ENCODE results near the gene SPDYE4.

Gene SPDYE4

GRCh38 chr17:8709006-8709405 is 49.3 kb downstream of the SPDYE4 start:
- TF ChIP-seq RARB (CRISPR knock-in tag; IDR thresholded peaks at IDR 0.05) (no peak), PATZ1 (CRISPR knock-in tag; IDR thresholded peaks at IDR 0.05; ENCODE audit: borderline replicate concordance) (no peak)
- ATAC-seq: no peak

GRCh38 chr17:8708025-8708461 is 50.3 kb downstream of the SPDYE4 start:
- no peak; the same call in 2 of the 3 replicates for ATAC-seq
- TF ChIP-seq ISL1 (CRISPR knock-in tag; IDR thresholded peaks at IDR 0.05) (0 out of 2 replicates have a peak, but pooled peaks have one; percentile 6), ZNF8 (CRISPR knock-in tag; IDR thresholded peaks at IDR 0.05) (no peak)

GRCh38 chr17:8707332-8708024 is 50.9 kb downstream of the SPDYE4 start:
- ATAC-seq: peak; percentile 25; the same call in 2 of the 3 replicates

GRCh38 chr17:8706431-8706830 is 51.9 kb downstream of the SPDYE4 start:
- TF ChIP-seq POU6F1 (CRISPR knock-in tag; IDR thresholded peaks at IDR 0.05; ENCODE audit: borderline replicate concordance, low read depth) (no peak), RARB (CRISPR knock-in tag; IDR thresholded peaks at IDR 0.05) (no peak), ZNF565 (CRISPR knock-in tag; conservative IDR thresholded peaks at IDR 0.05; ENCODE audit: low read depth) (no peak), ESRRG (CRISPR knock-in tag; IDR thresholded peaks at IDR 0.05) (no peak), OSR1 (CRISPR knock-in tag; IDR thresholded peaks at IDR 0.05) (no peak), TCF4 (CRISPR knock-in tag; IDR thresholded peaks at IDR 0.05; ENCODE audit: borderline replicate concordance) (no peak), ZC3H10 (CRISPR knock-in tag; IDR thresholded peaks at IDR 0.05) (no peak), ARNTL (CRISPR knock-in tag; IDR thresholded peaks at IDR 0.05; ENCODE audit: borderline replicate concordance, low read depth) (no peak), GLIS3 (CRISPR knock-in tag; IDR thresholded peaks at IDR 0.05) (no peak), PATZ1 (CRISPR knock-in tag; IDR thresholded peaks at IDR 0.05; ENCODE audit: borderline replicate concordance) (no peak)
- ATAC-seq: no peak

More at GRCh38 chr17:8707332-8708024, 50.9 kb downstream of the SPDYE4 start:
- no peak for TF ChIP-seq CSRNP3 (CRISPR knock-in tag; IDR thresholded peaks at IDR 0.05)
- no peak for TF ChIP-seq CREB5 (CRISPR knock-in tag; IDR thresholded peaks at IDR 0.05; ENCODE audit: low read depth)

GRCh38 chr17:8705427-8705826 is 52.9 kb downstream of the SPDYE4 start:
- no peak for ATAC-seq
- no peak for TF ChIP-seq ZNF565 (CRISPR knock-in tag; conservative IDR thresholded peaks at IDR 0.05; ENCODE audit: low read depth)
- no peak for TF ChIP-seq TSHZ2 (CRISPR knock-in tag; IDR thresholded peaks at IDR 0.05)
- TF ChIP-seq ZNF70 (CRISPR knock-in tag; IDR thresholded peaks at IDR 0.05): no peak
- no peak for TF ChIP-seq ARNTL (CRISPR knock-in tag; IDR thresholded peaks at IDR 0.05; ENCODE audit: borderline replicate concordance, low read depth)
- no peak for TF ChIP-seq ZFP3 (CRISPR knock-in tag; IDR thresholded peaks at IDR 0.05)
- no peak for TF ChIP-seq RARB (CRISPR knock-in tag; IDR thresholded peaks at IDR 0.05)
- TF ChIP-seq OSR1 (CRISPR knock-in tag; IDR thresholded peaks at IDR 0.05): no peak
- no peak for TF ChIP-seq CREB5 (CRISPR knock-in tag; IDR thresholded peaks at IDR 0.05; ENCODE audit: low read depth)
- no peak for TF ChIP-seq SNAI2 (CRISPR knock-in tag; IDR thresholded peaks at IDR 0.05)
- no peak for TF ChIP-seq TOX (CRISPR knock-in tag; IDR thresholded peaks at IDR 0.05; ENCODE audit: borderline replicate concordance)

Data from SK-N-SH treated with all-trans-retinoic acid at 6 μM for 48 hours (cell line).